Measurements from ENCODE around the gene ABCC11.

Gene ABCC11

DNA sequence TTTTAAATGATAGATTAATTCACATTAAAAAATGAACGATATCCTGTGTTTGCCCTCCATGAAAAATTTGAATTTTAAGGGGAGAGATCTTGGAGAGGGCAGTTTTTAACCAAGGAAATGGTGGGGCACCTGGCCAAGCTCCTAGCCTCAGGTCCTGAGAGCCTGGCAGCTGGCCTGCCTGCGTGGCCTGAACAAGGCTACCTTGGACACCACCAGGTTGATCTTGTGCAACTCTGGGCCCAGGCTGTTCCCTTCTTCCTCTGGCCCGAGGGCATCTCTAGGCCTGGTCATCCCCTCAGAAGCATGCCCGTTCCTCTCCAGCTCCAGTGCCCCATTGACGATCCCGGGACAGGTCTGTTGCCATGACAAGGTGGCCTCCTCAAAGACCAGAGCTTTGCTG lies 36.6 kb downstream of the ABCC11 start:
- DNase-seq (ENCODE audit: low spot score) (no peak), ATAC-seq (ENCODE audit: low read depth) (no peak)
- Histone ChIP-seq H3K27ac (ENCODE audit: poor library complexity, severe bottlenecking) (no peak overlapping the region), H3K27me3 (ENCODE audit: insufficient read depth, poor library complexity, severe bottlenecking) (no peaks in the 10 kb centered on the region), H3K9me3 (ENCODE audit: severe bottlenecking) (no peaks in the 10 kb centered on the region), H3K36me3 (ENCODE audit: low read depth) (no peaks in the 10 kb centered on the region), H3K4me3 (ENCODE audit: severe bottlenecking) (no peak overlapping the region), H3K4me1 (ENCODE audit: insufficient read depth, poor library complexity, severe bottlenecking) (peaks cover 10% of the 10 kb centered on the region)
- TF ChIP-seq, protein P1, sequence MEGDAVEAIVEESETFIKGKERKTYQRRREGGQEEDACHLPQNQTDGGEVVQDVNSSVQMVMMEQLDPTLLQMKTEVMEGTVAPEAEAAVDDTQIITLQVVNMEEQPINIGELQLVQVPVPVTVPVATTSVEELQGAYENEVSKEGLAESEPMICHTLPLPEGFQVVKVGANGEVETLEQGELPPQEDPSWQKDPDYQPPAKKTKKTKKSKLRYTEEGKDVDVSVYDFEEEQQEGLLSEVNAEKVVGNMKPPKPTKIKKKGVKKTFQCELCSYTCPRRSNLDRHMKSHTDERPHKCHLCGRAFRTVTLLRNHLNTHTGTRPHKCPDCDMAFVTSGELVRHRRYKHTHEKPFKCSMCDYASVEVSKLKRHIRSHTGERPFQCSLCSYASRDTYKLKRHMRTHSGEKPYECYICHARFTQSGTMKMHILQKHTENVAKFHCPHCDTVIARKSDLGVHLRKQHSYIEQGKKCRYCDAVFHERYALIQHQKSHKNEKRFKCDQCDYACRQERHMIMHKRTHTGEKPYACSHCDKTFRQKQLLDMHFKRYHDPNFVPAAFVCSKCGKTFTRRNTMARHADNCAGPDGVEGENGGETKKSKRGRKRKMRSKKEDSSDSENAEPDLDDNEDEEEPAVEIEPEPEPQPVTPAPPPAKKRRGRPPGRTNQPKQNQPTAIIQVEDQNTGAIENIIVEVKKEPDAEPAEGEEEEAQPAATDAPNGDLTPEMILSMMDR (IDR thresholded peaks at IDR 0.05; ENCODE audit: poor library complexity, severe bottlenecking): no peak

GRCh38 chr16:48206594-48207242 lies 40.6 kb downstream of the ABCC11 start:
- Histone ChIP-seq H3K4me3 (ENCODE audit: severe bottlenecking) (no peak overlapping the region), H3K27me3 (ENCODE audit: insufficient read depth, poor library complexity, severe bottlenecking) (no peaks in the 10 kb centered on the region), H3K27ac (ENCODE audit: poor library complexity, severe bottlenecking) (no peak overlapping the region), H3K4me1 (ENCODE audit: insufficient read depth, poor library complexity, severe bottlenecking) (peaks cover 10% of the 10 kb centered on the region), H3K9me3 (ENCODE audit: severe bottlenecking) (no peaks in the 10 kb centered on the region), H3K36me3 (ENCODE audit: low read depth) (no peaks in the 10 kb centered on the region)
- peak; percentile 82 for ATAC-seq (ENCODE audit: low read depth)
- TF ChIP-seq, protein P1 (IDR thresholded peaks at IDR 0.05; ENCODE audit: poor library complexity, severe bottlenecking): no peak
- DNase-seq (ENCODE audit: low spot score): no peak

GRCh38 chr16:48204825-48205151 lies 42.6 kb downstream of the ABCC11 start:
- peaks cover 10% of the 10 kb centered on the region for H3K4me1 ChIP-seq (ENCODE audit: insufficient read depth, poor library complexity, severe bottlenecking)
- no peak overlapping the region for H3K4me3 ChIP-seq (ENCODE audit: severe bottlenecking)
- H3K9me3 ChIP-seq (ENCODE audit: severe bottlenecking): no peaks in the 10 kb centered on the region
- no peaks in the 10 kb centered on the region for H3K36me3 ChIP-seq (ENCODE audit: low read depth)
- DNase-seq (ENCODE audit: low spot score) (no peak), ATAC-seq (ENCODE audit: low read depth) (no peak)
- TF ChIP-seq, protein P1 (IDR thresholded peaks at IDR 0.05; ENCODE audit: poor library complexity, severe bottlenecking): no peak
- H3K27me3 ChIP-seq (ENCODE audit: insufficient read depth, poor library complexity, severe bottlenecking): no peaks in the 10 kb centered on the region
- no peak overlapping the region for H3K27ac ChIP-seq (ENCODE audit: poor library complexity, severe bottlenecking)

DNA sequence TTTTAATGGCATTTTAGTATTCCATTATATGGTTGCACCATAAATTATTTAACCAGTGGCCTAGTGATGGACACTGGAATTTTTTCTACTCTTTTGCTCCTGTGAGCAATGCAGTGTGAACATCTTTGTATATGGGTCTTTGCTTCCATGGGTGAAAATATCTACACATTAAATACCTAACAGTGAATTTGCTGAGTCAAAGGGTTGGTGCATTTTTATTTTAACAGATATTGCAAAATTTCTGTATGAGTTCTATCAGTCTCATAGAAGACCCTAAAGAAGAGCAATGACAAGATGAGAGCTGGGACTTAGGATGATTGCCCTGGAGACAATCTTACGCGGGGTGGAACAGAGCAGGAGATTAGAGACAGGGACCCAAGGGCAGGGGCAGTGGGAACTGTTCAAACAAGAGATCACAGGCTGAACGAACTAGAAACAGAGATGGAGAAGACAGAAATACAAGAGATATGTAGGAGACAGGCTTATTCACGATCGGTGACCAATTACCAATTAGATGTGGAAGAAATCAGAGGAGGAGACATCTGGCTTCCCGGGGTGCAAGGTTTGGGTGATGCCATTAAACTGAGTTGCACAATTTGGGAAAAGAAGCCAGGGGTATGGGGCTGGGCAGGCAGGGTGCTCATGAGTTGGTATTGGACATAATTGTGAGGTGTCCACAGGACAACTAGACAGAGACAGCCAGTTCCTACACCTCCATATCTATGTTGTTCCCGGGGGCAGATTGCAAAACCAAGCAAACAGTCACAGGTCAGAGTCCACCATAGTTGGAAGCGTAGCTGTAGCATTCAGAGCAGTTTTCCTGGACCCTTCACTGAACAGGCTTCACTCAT lies 43.1 kb downstream of the ABCC11 start:
- no peak for DNase-seq (ENCODE audit: low spot score)
- ATAC-seq (ENCODE audit: low read depth): no peak

More for the DNA sequence above, 43.1 kb downstream of the ABCC11 start:
- Histone ChIP-seq H3K27ac (ENCODE audit: poor library complexity, severe bottlenecking) (no peak overlapping the region), H3K4me1 (ENCODE audit: insufficient read depth, poor library complexity, severe bottlenecking) (peaks cover 10% of the 10 kb centered on the region), H3K36me3 (ENCODE audit: low read depth) (no peaks in the 10 kb centered on the region), H3K9me3 (ENCODE audit: severe bottlenecking) (no peaks in the 10 kb centered on the region), H3K4me3 (ENCODE audit: severe bottlenecking) (no peak overlapping the region), H3K27me3 (ENCODE audit: insufficient read depth, poor library complexity, severe bottlenecking) (no peaks in the 10 kb centered on the region)
- TF ChIP-seq, protein P1 (IDR thresholded peaks at IDR 0.05; ENCODE audit: poor library complexity, severe bottlenecking): no peak
